ENCODE measurements around the gene MT3.

MT3 gene

GRCh38 chr16:56561126-56561525, 28.2 kb upstream of the MT3 start:
- TF ChIP-seq CTCF (conservative IDR thresholded peaks at IDR 0.05; ENCODE audit: low read depth, low read length), result no peak
- Histone ChIP-seq H3K4me3 (IDR thresholded peaks at IDR 0.05; ENCODE audit: insufficient read depth, low read depth, low read length) (no peak overlapping the region), H3K36me3 (ENCODE audit: insufficient read depth) (no peaks in the 10 kb centered on the region), H3K4me2 (no peak overlapping the region), H3K27me3 (ENCODE audit: insufficient read depth, low read depth) (no peaks in the 10 kb centered on the region), H3K4me1 (ENCODE audit: low read depth, poor library complexity, severe bottlenecking) (no peaks in the 10 kb centered on the region), H3K79me2 (ENCODE audit: insufficient read depth, low read depth) (no peaks in the 10 kb centered on the region), H3K9ac (no peak overlapping the region), H4K20me1 (ENCODE audit: insufficient read depth) (no peaks in the 10 kb centered on the region), H3K27ac (no peak overlapping the region), H2AFZ (ENCODE audit: low read depth) (no peak overlapping the region)

GRCh38 chr16:56564793-56565477, 24.4 kb upstream of the MT3 start, which contains the start of gene MT4:
MT4 (plus strand) TSS chr16:56565073; CDS start chr16:56565129, 56 bp downstream.
- Histone ChIP-seq H3K36me3 (ENCODE audit: insufficient read depth) (no peaks in the 10 kb centered on the region), H3K79me2 (ENCODE audit: insufficient read depth, low read depth) (no peaks in the 10 kb centered on the region), H3K27ac (no peak within 1 kb of the TSS)

GRCh38 chr16:56569971-56570370, 19.4 kb upstream of the MT3 start:
- Histone ChIP-seq H3K36me3 (ENCODE audit: insufficient read depth) (no peaks in the 10 kb centered on the region), H2AFZ (ENCODE audit: low read depth) (no peak overlapping the region), H3K4me2 (no peak overlapping the region), H3K27me3 (ENCODE audit: insufficient read depth, low read depth) (no peaks in the 10 kb centered on the region), H4K20me1 (ENCODE audit: insufficient read depth) (no peaks in the 10 kb centered on the region), H3K79me2 (ENCODE audit: insufficient read depth, low read depth) (no peaks in the 10 kb centered on the region), H3K9ac (no peak overlapping the region), H3K4me1 (ENCODE audit: low read depth, poor library complexity, severe bottlenecking) (no peaks in the 10 kb centered on the region), H3K4me3 (IDR thresholded peaks at IDR 0.05; ENCODE audit: insufficient read depth, low read depth, low read length) (no peak overlapping the region), H3K27ac (no peak overlapping the region)
- TF ChIP-seq CTCF (conservative IDR thresholded peaks at IDR 0.05; ENCODE audit: low read depth, low read length), result no peak

More at GRCh38 chr16:56564793-56565477, 24.4 kb upstream of the MT3 start, which contains the start of gene MT4:
- H3K4me3 ChIP-seq (IDR thresholded peaks at IDR 0.05; ENCODE audit: insufficient read depth, low read depth, low read length), result no peak within 1 kb of the TSS
- H3K4me2 ChIP-seq, result no peak within 1 kb of the TSS
- no peak for TF ChIP-seq CTCF (conservative IDR thresholded peaks at IDR 0.05; ENCODE audit: low read depth, low read length)
- no peaks in the 10 kb centered on the region for H3K4me1 ChIP-seq (ENCODE audit: low read depth, poor library complexity, severe bottlenecking)
- H4K20me1 ChIP-seq (ENCODE audit: insufficient read depth), result no peaks in the 10 kb centered on the region
- H3K27me3 ChIP-seq (ENCODE audit: insufficient read depth, low read depth), result no peaks in the 10 kb centered on the region
- H2AFZ ChIP-seq (ENCODE audit: low read depth), result no peak within 1 kb of the TSS
- no peak within 1 kb of the TSS for H3K9ac ChIP-seq

GRCh38 chr16:56571525-56571924, 17.8 kb upstream of the MT3 start:
- H3K27me3 ChIP-seq (ENCODE audit: insufficient read depth, low read depth), result no peaks in the 10 kb centered on the region
- no peak overlapping the region for H2AFZ ChIP-seq (ENCODE audit: low read depth)
- no peaks in the 10 kb centered on the region for H4K20me1 ChIP-seq (ENCODE audit: insufficient read depth)
- no peak overlapping the region for H3K27ac ChIP-seq
- no peaks in the 10 kb centered on the region for H3K4me1 ChIP-seq (ENCODE audit: low read depth, poor library complexity, severe bottlenecking)
- H3K36me3 ChIP-seq (ENCODE audit: insufficient read depth), result no peaks in the 10 kb centered on the region
- H3K4me2 ChIP-seq, result no peak overlapping the region
- H3K9ac ChIP-seq, result no peak overlapping the region
- H3K79me2 ChIP-seq (ENCODE audit: insufficient read depth, low read depth), result no peaks in the 10 kb centered on the region
- TF ChIP-seq CTCF (conservative IDR thresholded peaks at IDR 0.05; ENCODE audit: low read depth, low read length), result no peak
- H3K4me3 ChIP-seq (IDR thresholded peaks at IDR 0.05; ENCODE audit: insufficient read depth, low read depth, low read length), result no peak overlapping the region

Measured in KMS-11 (cell line).